Ammon's horn (tissue), 1 donor: ENCODE data around the gene CENPE.

Experiments used
- DNase-seq: peaks from one replicate; pipeline ENCODE4 v3.0.0-alpha.2; 2016; ENCODE audit warnings: low spot score

CENPE gene

DNA sequence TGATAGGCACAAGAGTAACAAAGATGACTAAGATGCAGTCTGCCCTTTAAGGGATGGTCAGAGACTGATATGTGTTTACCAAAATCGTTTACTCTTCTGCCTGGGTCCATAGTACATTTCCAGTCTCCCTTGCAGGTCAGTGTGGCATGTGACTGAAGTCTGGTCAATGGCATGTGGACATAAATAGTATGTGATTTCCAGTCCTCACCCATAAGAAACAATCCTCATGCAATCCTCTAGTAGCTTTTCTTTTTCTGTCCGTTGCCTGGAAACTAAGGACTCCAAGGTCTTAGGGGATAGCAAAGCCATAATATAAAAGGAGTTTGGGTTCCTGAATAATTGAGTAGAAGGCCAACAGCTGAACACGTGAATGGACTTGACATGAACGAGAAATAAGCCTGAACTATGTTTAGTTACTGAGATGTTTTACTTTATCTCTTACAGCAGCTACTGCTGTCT is 122.7 kb downstream of the CENPE start:
- peak; percentile 6 for DNase-seq

DNA sequence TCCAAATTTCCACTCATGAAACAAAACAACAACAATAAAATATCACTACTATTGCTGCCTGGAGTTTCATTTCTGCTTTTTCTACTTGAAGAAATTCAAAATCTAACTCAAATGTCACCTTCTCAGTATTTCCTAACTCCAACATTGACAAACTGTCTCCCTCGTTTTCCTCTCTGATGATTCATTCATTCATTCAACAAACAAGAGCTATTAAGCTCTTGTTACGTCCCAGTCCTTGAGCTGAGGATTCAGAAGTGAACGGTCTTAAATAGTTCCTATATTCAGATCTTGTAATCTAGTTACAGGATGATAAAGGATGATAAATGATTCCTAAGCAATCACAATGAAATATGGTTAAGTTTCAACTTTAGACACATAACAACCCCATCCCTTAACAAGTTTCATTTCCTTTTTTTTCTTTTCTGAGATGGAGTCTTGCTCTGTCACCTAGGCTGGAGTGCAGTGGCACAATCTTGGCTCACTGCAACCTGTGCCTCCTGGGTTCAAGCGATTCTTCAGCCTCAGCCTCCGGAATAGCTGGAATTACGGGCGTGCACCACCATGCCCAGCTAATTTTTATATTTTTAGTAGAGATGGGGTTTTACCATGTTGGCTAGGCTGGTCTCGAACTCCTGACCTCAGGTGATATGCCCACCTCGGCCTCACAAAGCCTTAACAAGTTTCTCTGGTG is 123.3 kb downstream of the CENPE start:
- no peak for DNase-seq

DNA sequence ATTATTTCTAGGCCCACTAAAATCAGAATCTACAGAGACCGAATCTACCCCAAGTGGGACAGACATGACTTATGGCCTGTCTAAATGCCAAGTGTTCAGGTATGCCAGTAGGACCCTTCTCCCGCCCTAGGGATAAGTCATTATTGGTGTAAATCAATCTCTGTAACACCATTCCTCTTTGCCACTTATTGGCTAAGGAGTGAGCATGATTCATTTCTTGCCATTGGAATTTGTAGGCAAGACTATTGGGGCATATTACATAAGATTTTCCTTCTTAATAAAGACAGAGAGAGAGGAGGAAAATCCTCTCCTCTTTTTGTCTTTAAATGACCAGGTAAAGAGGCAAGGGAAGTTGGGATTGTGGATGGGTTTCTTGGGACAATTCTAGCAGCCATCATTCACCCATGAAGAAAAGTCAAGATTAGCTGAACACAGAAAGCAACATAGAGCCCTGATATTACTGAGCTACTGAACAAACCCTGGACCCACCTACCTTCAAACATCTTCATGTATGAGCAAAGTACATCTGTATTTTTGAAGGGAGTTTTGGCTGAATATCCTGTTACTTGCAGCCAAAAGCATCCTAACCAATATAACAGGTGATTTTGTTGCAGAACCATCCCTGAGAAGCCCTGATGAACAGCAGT is 124.2 kb downstream of the CENPE start:
- DNase-seq = no peak

DNA sequence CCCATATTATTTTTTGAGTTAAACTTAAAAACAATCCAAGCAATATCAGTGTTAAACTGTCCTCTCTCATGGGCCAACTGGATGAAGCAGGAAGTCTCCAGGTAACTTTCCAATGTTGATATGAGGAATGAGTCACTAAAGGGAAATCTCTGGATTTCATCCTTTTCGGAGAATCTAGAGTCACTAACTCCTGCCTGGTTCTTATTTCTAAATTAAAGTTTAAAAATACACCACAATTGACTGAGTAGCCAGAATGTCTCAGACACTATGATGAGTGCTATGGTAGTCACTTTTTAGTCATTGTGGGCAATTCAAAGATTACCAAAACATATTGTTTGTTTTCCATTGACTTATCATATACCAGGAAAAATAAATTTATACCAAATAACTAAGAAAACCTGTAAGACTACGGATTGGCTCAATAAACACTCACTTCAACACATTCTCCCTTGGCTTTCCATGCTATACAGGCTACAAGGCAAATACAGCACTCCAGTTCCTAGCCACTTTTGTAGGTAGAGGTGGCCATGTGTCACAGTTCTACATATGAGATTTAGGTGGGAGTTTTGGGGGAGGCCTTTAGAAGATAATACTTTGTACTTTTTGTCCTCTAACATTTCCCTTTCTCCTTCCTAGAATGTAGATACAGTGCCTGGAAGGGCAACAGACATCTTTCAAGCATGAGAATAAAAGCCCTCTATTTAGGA is 130.1 kb downstream of the CENPE start:
- DNase-seq = no peak

DNA sequence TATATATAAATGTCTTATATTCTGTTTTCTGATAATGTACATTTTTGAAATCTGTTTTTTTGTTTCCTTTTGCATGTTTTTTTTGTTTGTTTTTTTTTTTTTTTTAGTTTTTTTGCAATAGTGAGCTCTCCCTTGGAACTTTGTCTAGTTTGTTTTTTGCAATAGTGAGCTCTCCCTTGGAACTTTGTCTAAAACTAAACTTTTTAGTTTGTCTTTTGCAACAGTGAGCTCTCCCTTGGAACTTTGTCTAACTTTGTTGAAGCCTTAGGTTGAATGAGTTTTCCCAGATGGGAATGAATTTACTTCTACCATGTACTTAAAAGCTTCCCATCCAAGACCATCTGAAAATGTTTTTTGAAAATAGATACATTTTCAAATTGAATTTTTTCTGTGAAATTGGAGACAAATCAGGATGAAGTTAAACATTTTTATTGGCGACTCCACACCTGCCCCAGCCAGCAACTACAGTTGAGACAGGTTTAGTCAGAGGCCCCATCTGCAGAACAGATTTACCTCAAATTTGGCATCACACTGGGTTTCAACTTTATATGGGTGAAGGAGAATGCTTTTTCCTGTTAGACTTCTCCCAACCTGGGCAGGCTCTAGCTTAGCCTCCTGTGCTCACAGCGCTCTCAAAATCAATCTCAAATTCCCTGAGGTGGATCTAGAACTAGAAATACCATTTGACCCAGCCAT is 137.5 kb downstream of the CENPE start:
- no peak for DNase-seq
